ENCODE data around the gene BPIFA2. TPM values are rescaled to one million over a fixed set of nuclear protein-coding genes. Genes with fewer than 3 reads are reported as not detected.

Gene BPIFA2
- total and polyA plus RNA-seq, 9 of the 15 experiments (the other 6 are each of a cell fraction or from before 2014, with no cell fraction given), result not detected

DNA sequence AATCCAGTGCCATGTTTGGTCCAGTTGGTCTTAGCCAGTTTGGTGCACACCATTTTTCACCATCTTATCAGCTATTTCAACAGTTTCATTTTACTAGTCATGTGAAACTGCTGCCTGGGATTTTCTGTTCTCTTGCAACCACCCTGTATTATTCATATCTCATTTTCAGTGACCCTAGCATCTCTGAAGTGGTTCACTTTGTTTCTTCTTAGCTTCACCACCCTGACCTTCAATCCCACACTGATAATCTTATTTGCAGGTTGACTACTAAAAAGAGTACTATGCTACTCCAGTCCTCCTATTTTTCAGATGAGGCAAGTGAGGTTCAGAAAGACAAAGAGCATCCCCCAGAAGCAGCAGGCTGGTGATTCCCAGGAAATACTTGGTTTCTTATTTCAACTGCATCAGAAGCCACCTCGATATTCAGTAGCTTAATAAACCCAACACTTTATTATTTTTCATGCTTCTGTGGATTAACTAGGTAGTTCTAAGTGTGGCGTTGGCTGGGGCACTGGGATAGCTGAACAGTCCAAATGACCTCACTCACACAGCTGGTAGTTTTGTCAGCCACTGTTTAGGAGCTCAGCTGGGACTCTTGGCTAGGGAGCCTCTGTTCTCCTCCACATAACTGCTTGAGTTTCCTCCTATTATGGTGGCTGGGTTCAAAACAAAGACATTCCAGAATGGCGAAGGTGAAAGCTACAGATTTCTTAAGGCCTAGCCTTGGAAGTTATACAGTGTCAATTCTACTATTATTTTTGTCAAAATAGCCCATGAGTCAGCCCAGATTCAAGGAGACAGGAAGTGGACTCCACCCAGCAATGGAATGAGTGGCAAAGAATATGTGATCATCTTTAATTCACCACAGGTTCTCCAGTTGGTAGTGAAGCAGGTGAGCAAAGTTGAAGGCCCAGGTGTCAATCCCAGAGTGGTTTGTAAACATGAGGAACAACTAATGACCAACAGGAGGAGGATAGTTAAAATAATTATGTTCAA lies 47.9 kb upstream of the BPIFA2 start:
- Histone ChIP-seq H3K4me1 (replicated peaks in 1 of 2; ENCODE audit: control insufficient read depth in 2 of 2, insufficient read depth in 2 of 2, low read length in 2 of 2) (no peaks in the 10 kb centered on the region), H3K4me3 (no peak overlapping the region), H3K4me2 (ENCODE audit: insufficient read depth, low read length) (no peak overlapping the region), H2AFZ (ENCODE audit: low read depth, low read length) (no peak overlapping the region), H3K9me3 (replicated peaks; ENCODE audit: control insufficient read depth, insufficient read depth, low read depth, low read length) (no peaks in the 10 kb centered on the region), H3K9ac (ENCODE audit: insufficient read depth in 1 of 2, low read depth in 2 of 2, low read length in 2 of 2) (no peak overlapping the region), H3K36me3 (ENCODE audit: control insufficient read depth, insufficient read depth, low read length) (no peaks in the 10 kb centered on the region), H3K9me1 (ENCODE audit: control insufficient read depth, insufficient read depth, low read length) (no peaks in the 10 kb centered on the region), H4K20me1 (replicated peaks; ENCODE audit: control insufficient read depth, insufficient read depth, low read length) (no peaks in the 10 kb centered on the region), H3K79me2 (ENCODE audit: control insufficient read depth, insufficient read depth, low read length) (no peaks in the 10 kb centered on the region), H3K27ac (ENCODE audit: extremely low read depth, low read depth, low read length) (no peak overlapping the region), H3K27me3 (ENCODE audit: control insufficient read depth in 2 of 2, insufficient read depth in 2 of 2, low read length in 2 of 2) (peaks cover 0 to 4% of the 10 kb centered on the region in 2 experiments; a peak in 1 of 5 replicates)
- DNase-seq (ENCODE audit: extremely low read depth in 1 of 4, low spot score in 3 of 4) (no peak), ATAC-seq (no peak), FAIRE-seq (no peak)
- intact Hi-C loops (cut with micrococcal nuclease), result no loop called here
- 0% methylated on average over 3 of the region's 3 CpGs for WGBS (ENCODE audit: insufficient coverage, low coverage, missing lambda C conversion rate)
- ChIA-PET POLR2A (interaction anchor here (0.6 to 0.7 kb wide), 5 partner anchors 32 to 317 kb away, joined by 3 read pairs; no protein-coding TSS in a partner anchor), CTCF (ENCODE audit: low intra/inter-chr PET ratio) (no interaction called here)
- in situ Hi-C loops (cut with MboI), result no loop called here
- BruUV-seq (replicated peaks), result no TSS peak
- TF ChIP-seq, protein P1, sequence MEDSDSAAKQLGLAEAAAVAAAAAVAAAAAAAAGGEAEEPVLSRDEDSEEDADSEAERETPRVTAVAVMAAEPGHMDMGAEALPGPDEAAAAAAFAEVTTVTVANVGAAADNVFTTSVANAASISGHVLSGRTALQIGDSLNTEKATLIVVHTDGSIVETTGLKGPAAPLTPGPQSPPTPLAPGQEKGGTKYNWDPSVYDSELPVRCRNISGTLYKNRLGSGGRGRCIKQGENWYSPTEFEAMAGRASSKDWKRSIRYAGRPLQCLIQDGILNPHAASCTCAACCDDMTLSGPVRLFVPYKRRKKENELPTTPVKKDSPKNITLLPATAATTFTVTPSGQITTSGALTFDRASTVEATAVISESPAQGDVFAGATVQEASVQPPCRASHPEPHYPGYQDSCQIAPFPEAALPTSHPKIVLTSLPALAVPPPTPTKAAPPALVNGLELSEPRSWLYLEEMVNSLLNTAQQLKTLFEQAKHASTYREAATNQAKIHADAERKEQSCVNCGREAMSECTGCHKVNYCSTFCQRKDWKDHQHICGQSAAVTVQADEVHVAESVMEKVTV (CRISPR knock-in tag; IDR thresholded peaks at IDR 0.05), result no peak
- no peak for TF ChIP-seq E2F3 (CRISPR knock-in tag; IDR thresholded peaks at IDR 0.05)
- no peak for TF ChIP-seq PHTF2 (CRISPR knock-in tag; IDR thresholded peaks at IDR 0.05)
- no peak for TF ChIP-seq PURB (CRISPR knock-in tag; IDR thresholded peaks at IDR 0.05; ENCODE audit: low read depth)
- no peak for TF ChIP-seq TEAD4 (IDR thresholded peaks at IDR 0.05; ENCODE audit: low read length)
- no peak for TF ChIP-seq TEAD4 (CRISPR knock-in tag; IDR thresholded peaks at IDR 0.05; ENCODE audit: borderline replicate concordance)
- TF ChIP-seq BHLHE40 (IDR thresholded peaks at IDR 0.05; ENCODE audit: low read length), result no peak
- TF ChIP-seq, protein P2, sequence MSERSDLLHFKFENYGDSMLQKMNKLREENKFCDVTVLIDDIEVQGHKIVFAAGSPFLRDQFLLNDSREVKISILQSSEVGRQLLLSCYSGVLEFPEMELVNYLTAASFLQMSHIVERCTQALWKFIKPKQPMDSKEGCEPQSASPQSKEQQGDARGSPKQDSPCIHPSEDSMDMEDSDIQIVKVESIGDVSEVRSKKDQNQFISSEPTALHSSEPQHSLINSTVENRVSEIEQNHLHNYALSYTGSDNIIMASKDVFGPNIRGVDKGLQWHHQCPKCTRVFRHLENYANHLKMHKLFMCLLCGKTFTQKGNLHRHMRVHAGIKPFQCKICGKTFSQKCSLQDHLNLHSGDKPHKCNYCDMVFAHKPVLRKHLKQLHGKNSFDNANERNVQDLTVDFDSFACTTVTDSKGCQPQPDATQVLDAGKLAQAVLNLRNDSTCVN (CRISPR knock-in tag; IDR thresholded peaks at IDR 0.05), result no peak
- no peak for TF ChIP-seq ZNF445 (CRISPR knock-in tag; IDR thresholded peaks at IDR 0.05; ENCODE audit: low read depth)
- TF ChIP-seq ZNF785 (CRISPR knock-in tag; IDR thresholded peaks at IDR 0.05), result no peak
- TF ChIP-seq ZKSCAN3 (CRISPR knock-in tag; IDR thresholded peaks at IDR 0.05), result no peak
- TF ChIP-seq NFYB (IDR thresholded peaks at IDR 0.05; ENCODE audit: extremely low read depth, insufficient read length), result no peak
- no peak for TF ChIP-seq KAT2B (IDR thresholded peaks at IDR 0.05; ENCODE audit: low read depth, low read length)
- TF ChIP-seq, protein P3, sequence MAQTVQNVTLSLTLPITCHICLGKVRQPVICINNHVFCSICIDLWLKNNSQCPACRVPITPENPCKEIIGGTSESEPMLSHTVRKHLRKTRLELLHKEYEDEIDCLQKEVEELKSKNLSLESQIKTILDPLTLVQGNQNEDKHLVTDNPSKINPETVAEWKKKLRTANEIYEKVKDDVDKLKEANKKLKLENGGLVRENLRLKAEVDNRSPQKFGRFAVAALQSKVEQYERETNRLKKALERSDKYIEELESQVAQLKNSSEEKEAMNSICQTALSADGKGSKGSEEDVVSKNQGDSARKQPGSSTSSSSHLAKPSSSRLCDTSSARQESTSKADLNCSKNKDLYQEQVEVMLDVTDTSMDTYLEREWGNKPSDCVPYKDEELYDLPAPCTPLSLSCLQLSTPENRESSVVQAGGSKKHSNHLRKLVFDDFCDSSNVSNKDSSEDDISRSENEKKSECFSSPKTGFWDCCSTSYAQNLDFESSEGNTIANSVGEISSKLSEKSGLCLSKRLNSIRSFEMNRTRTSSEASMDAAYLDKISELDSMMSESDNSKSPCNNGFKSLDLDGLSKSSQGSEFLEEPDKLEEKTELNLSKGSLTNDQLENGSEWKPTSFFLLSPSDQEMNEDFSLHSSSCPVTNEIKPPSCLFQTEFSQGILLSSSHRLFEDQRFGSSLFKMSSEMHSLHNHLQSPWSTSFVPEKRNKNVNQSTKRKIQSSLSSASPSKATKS (CRISPR knock-in tag; IDR thresholded peaks at IDR 0.05), result no peak
- no peak for TF ChIP-seq HMGN3 (IDR thresholded peaks at IDR 0.05; ENCODE audit: borderline replicate concordance, extremely low read depth, insufficient read length, low read depth, low read length)
- TF ChIP-seq GATA2 (CRISPR knock-in tag; IDR thresholded peaks at IDR 0.05), result no peak
- no peak for TF ChIP-seq ZNF175 (CRISPR knock-in tag; IDR thresholded peaks at IDR 0.05; ENCODE audit: low read depth)
